ENCODE results near the gene TTLL5.

Gene TTLL5

GRCh38 chr14:75999511-76000190 lies 338.6 kb downstream of the TTLL5 start:
- no peak for DNase-seq

GRCh38 chr14:76002383-76002782 lies 341.3 kb downstream of the TTLL5 start:
- no peak for DNase-seq

All from activated CD4-positive, CD25-positive, alpha-beta regulatory T cell treated with anti-CD3 and anti-CD28 coated beads, Interleukin-2, amount 50 U/mL, for 72 hours (primary cell).